ENCODE measurements around the gene JARID2.
"Not testable (repeated sequence)": the region's sequence is repeated elsewhere in the genome, so short reads cannot be mapped to it uniquely, and the experiment has no call there.

DNA sequence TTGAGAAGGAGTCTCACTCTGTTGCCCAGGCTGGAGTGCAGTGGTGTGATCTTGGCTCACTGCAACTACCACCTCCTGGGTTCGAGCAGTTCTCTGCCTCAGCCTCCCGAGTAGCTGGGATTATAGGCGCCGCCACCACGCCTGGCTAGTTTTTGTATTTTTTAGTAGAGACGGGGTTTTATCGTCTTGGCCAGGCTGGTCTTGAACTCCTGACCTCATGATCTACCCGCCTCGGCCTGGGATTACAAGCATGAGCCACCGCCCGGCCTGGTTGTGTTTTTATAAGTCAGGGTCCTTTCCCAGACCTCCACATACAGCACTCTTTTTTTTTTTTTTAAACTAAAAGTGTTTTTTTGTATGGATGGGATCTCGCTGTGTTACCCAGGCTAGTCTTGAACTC, 51.3 kb downstream of the JARID2 start:
- TF ChIP-seq, protein P1, sequence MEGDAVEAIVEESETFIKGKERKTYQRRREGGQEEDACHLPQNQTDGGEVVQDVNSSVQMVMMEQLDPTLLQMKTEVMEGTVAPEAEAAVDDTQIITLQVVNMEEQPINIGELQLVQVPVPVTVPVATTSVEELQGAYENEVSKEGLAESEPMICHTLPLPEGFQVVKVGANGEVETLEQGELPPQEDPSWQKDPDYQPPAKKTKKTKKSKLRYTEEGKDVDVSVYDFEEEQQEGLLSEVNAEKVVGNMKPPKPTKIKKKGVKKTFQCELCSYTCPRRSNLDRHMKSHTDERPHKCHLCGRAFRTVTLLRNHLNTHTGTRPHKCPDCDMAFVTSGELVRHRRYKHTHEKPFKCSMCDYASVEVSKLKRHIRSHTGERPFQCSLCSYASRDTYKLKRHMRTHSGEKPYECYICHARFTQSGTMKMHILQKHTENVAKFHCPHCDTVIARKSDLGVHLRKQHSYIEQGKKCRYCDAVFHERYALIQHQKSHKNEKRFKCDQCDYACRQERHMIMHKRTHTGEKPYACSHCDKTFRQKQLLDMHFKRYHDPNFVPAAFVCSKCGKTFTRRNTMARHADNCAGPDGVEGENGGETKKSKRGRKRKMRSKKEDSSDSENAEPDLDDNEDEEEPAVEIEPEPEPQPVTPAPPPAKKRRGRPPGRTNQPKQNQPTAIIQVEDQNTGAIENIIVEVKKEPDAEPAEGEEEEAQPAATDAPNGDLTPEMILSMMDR (IDR thresholded peaks at IDR 0.05), result not testable (repeated sequence)
- not testable (repeated sequence) for TF ChIP-seq POLR2A, POLR2AphosphoS5 (IDR thresholded peaks at IDR 0.05)

Measured in suprapubic skin (tissue), 4 donors.